Upper lobe of right lung (tissue), 1 donor: ENCODE results near the gene SYNE3. TPM values are rescaled to one million over a fixed set of nuclear protein-coding genes. Genes with fewer than 3 reads are reported as not detected.

Source experiments
- ATAC-seq: fragments of 200-7000 bp; cut with Tn5 transposase; one replicate; pipeline ENCODE4 v1.9.1; 2020; ENCODE audit warnings: mild to moderate bottlenecking, moderate library complexity
- DNase-seq: peaks from one replicate; pipeline ENCODE4 v3.0.0-alpha.2; 2020
- H3K27ac ChIP-seq: fragments of 200-600 bp; one replicate; pipeline ENCODE4 v1.8.0; 2022
- H3K27me3 ChIP-seq: fragments of 200-600 bp; one replicate; pipeline ENCODE4 v1.8.0; 2022; ENCODE audit warnings: mild to moderate bottlenecking
- H3K36me3 ChIP-seq: fragments of 200-600 bp; one replicate; pipeline ENCODE4 v1.8.0; 2022
- H3K4me1 ChIP-seq: fragments of 200-600 bp; one replicate; pipeline ENCODE4 v1.8.0; 2022
- H3K4me3 ChIP-seq: fragments of 200-600 bp; one replicate; pipeline ENCODE4 v1.8.0; 2022; ENCODE audit warnings: mild to moderate bottlenecking
- H3K9me3 ChIP-seq: fragments of 200-600 bp; one replicate; pipeline ENCODE4 v1.8.0; 2022
- CTCF ChIP-seq: fragments of 200-600 bp; IDR thresholded peaks from one replicate; pipeline ENCODE4 v1.8.0; 2022; ENCODE audit warnings: antibody characterized with exemption
- intact Hi-C: fragments of 100-400 bp; cut with DNase I; formaldehyde crosslinking; loops from one replicate; pipeline ENCODE4 v1.11.0; 2022
- total RNA-seq: library from RNA; stranded (reverse); fragmentation: NEBNext Ultra II Directional; extraction: Animal tissue kit (Norgen Biotek cat#: 25700); gene quantifications from one replicate; pipeline ENCODE4 v1.2.1, GENCODE V29; 2021
- donor health status: DM: no; HTN: yes; CAD: no; lungs with severe emphysema.

Gene SYNE3
- total RNA-seq, 1 donor from 2014 or later, result 19.3 TPM

GRCh38 chr14:95474941-95475340 lies 41.5 kb downstream of the SYNE3 start:
- H3K27me3 ChIP-seq, result no peaks in the 10 kb centered on the region
- no peak for TF ChIP-seq CTCF
- intact Hi-C loops, result no loop called here
- H3K4me1 ChIP-seq, result no peaks in the 10 kb centered on the region
- H3K9me3 ChIP-seq, result no peaks in the 10 kb centered on the region
- DNase-seq (no peak), ATAC-seq (no peak)
- peaks cover 11% of the 10 kb centered on the region for H3K36me3 ChIP-seq
- no peak overlapping the region for H3K27ac ChIP-seq
- no peak overlapping the region for H3K4me3 ChIP-seq

GRCh38 chr14:95474486-95474885 lies 42.0 kb downstream of the SYNE3 start:
- no peak overlapping the region for H3K4me3 ChIP-seq
- no peak for TF ChIP-seq CTCF
- no peaks in the 10 kb centered on the region for H3K4me1 ChIP-seq
- intact Hi-C loops, result no loop called here
- DNase-seq, result no peak
- no peak overlapping the region for H3K27ac ChIP-seq
- H3K27me3 ChIP-seq, result no peaks in the 10 kb centered on the region
- H3K9me3 ChIP-seq, result no peaks in the 10 kb centered on the region
- peaks cover 14% of the 10 kb centered on the region for H3K36me3 ChIP-seq
- no peak for ATAC-seq

- intact Hi-C loops, result no loop called here
- H3K27ac ChIP-seq, result no peak overlapping the region
- no peak for DNase-seq
Measured at GRCh38 chr14:95472819-95473251, 43.6 kb downstream of the SYNE3 start.

GRCh38 chr14:95471476-95471875 lies 45.0 kb downstream of the SYNE3 start:
- intact Hi-C loops, result no loop called here
- TF ChIP-seq CTCF, result no peak
- no peak overlapping the region for H3K4me3 ChIP-seq
- DNase-seq, result no peak
- no peaks in the 10 kb centered on the region for H3K27me3 ChIP-seq
- H3K36me3 ChIP-seq, result peaks cover 29% of the 10 kb centered on the region
- no peak for ATAC-seq
- no peaks in the 10 kb centered on the region for H3K9me3 ChIP-seq
- H3K4me1 ChIP-seq, result peaks cover 4% of the 10 kb centered on the region
- no peak overlapping the region for H3K27ac ChIP-seq

More at GRCh38 chr14:95472819-95473251, 43.6 kb downstream of the SYNE3 start:
- Histone ChIP-seq H3K4me3 (no peak overlapping the region), H3K9me3 (no peaks in the 10 kb centered on the region), H3K36me3 (peaks cover 29% of the 10 kb centered on the region), H3K27me3 (no peaks in the 10 kb centered on the region), H3K4me1 (peaks cover under 1% of the 10 kb centered on the region)
- no peak for TF ChIP-seq CTCF
- ATAC-seq, result peak; percentile 24

GRCh38 chr14:95471016-95471415 lies 45.4 kb downstream of the SYNE3 start:
- Histone ChIP-seq H3K27ac (no peak overlapping the region), H3K4me3 (no peak overlapping the region), H3K4me1 (peaks cover 4% of the 10 kb centered on the region), H3K9me3 (no peaks in the 10 kb centered on the region), H3K36me3 (peaks cover 30% of the 10 kb centered on the region), H3K27me3 (no peaks in the 10 kb centered on the region)
- intact Hi-C loops, result no loop called here
- no peak for ATAC-seq
- TF ChIP-seq CTCF, result no peak
- no peak for DNase-seq

- ATAC-seq (no peak), DNase-seq (no peak)
Measured at GRCh38 chr14:95469134-95469481, 47.3 kb downstream of the SYNE3 start.

More at GRCh38 chr14:95469134-95469481, 47.3 kb downstream of the SYNE3 start:
- Histone ChIP-seq H3K36me3 (peaks cover 29% of the 10 kb centered on the region), H3K27me3 (no peaks in the 10 kb centered on the region), H3K27ac (no peak overlapping the region), H3K4me1 (peaks cover 4% of the 10 kb centered on the region), H3K4me3 (no peak overlapping the region), H3K9me3 (no peaks in the 10 kb centered on the region)
- intact Hi-C loops, result no loop called here
- TF ChIP-seq CTCF, result no peak
